Superior temporal gyrus (tissue), 1 donor: ENCODE data around the gene TLE7.

Experiments
- DNase-seq: peaks from one replicate; pipeline ENCODE4 v3.0.0-alpha.2; 2016; ENCODE audit errors: extremely low spot score

TLE7 gene

GRCh38 chr16:71412270-71413160, 29.3 kb downstream of the TLE7 start:
- DNase-seq: peak; percentile 92

GRCh38 chr16:71410146-71410545, 31.7 kb downstream of the TLE7 start:
- no peak for DNase-seq

- no peak for DNase-seq
Measured at GRCh38 chr16:71409011-71409775, 32.7 kb downstream of the TLE7 start.

- no peak for DNase-seq
Measured at GRCh38 chr16:71408536-71408935, 33.3 kb downstream of the TLE7 start.

GRCh38 chr16:71407731-71408130, 34.1 kb downstream of the TLE7 start:
- DNase-seq: no peak

GRCh38 chr16:71406724-71407123, 35.1 kb downstream of the TLE7 start:
- no peak for DNase-seq

- no peak for DNase-seq
Measured at GRCh38 chr16:71406316-71406715, 35.5 kb downstream of the TLE7 start.

- DNase-seq: no peak
Measured at GRCh38 chr16:71404364-71404763, 37.5 kb downstream of the TLE7 start.

- DNase-seq: no peak
Measured at GRCh38 chr16:71402674-71403073, 39.2 kb downstream of the TLE7 start.

GRCh38 chr16:71402007-71402406, 39.8 kb downstream of the TLE7 start:
- DNase-seq: no peak

- DNase-seq: no peak
Measured at GRCh38 chr16:71399801-71400563, 41.9 kb downstream of the TLE7 start.

GRCh38 chr16:71396594-71396993, 45.3 kb downstream of the TLE7 start:
- no peak for DNase-seq

- DNase-seq: no peak
Measured at GRCh38 chr16:71389330-71389729, 52.5 kb downstream of the TLE7 start.

- DNase-seq: no peak
Measured at GRCh38 chr16:71387045-71387871, 54.6 kb downstream of the TLE7 start.

GRCh38 chr16:71384073-71384724, 57.7 kb downstream of the TLE7 start:
- DNase-seq: no peak

GRCh38 chr16:71383054-71383773, 58.6 kb downstream of the TLE7 start:
- no peak for DNase-seq

- no peak for DNase-seq
Measured at GRCh38 chr16:71380831-71381230, 61.0 kb downstream of the TLE7 start.
